Measurements from ENCODE around the gene RPP30.
A peak's percentile ranks its signal among the peaks of the same experiment; 100 is the strongest.
"Not testable (repeated sequence)": the region's sequence is repeated elsewhere in the genome, so short reads cannot be mapped to it uniquely, and the experiment has no call there.

Gene RPP30

DNA sequence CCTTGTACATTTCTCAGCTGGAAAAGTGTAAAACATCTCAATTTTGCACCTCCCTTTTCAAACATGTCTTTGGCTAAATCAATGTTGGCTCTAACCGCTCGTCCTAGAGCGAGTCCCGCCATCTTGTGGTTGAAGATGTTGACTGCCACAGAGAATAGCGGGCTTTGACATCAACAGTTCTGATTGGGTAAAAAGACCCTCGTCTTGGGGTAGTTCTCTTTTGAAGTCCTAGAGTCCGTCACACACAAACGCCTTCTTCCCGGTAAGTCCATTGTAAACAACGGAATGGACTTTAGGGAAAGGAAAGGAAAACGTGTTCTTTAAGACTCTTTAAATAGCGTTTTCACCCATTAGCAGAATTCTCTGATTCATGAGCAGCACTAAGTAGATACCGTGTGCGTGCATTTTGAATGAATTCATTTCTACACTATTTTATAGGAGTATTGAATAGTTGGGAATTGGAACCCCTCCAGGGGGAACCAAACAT is 452 bp upstream of the RPP30 start:
- DNase-seq (ENCODE audit: low read depth), result peak; percentile 41

DNA sequence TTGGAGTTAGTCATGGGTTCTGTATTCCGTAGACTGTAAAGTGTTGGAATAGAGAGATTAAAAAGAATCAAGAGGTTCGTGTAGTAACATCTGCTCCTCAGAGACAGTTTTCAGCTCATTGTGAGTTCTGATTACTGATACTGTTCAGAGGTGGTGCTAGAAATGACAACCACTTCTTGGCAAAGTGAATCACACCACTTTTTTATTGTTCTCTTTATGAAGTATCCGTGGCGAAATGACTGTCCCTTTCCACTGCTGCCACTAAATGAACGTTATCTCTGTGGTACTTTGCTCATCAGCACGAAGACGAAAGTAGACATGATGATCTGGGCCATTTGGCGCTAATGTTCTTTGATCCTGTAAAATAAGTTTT is 860 bp downstream of the RPP30 start:
- no peak for DNase-seq (ENCODE audit: low read depth)

GRCh38 chr10:90879062-90879461 is 7.3 kb downstream of the RPP30 start:
- no peak for DNase-seq (ENCODE audit: low read depth)

GRCh38 chr10:90880059-90880719 is 8.4 kb downstream of the RPP30 start:
- DNase-seq (ENCODE audit: low read depth), result not testable (repeated sequence)

- DNase-seq (ENCODE audit: low read depth), result no peak
Measured at GRCh38 chr10:90884431-90884830, 12.7 kb downstream of the RPP30 start.

- no peak for DNase-seq (ENCODE audit: low read depth)
Measured at GRCh38 chr10:90885176-90885575, 13.4 kb downstream of the RPP30 start.

- no peak for DNase-seq (ENCODE audit: low read depth)
Measured at GRCh38 chr10:90887555-90887954, 15.8 kb downstream of the RPP30 start.

DNA sequence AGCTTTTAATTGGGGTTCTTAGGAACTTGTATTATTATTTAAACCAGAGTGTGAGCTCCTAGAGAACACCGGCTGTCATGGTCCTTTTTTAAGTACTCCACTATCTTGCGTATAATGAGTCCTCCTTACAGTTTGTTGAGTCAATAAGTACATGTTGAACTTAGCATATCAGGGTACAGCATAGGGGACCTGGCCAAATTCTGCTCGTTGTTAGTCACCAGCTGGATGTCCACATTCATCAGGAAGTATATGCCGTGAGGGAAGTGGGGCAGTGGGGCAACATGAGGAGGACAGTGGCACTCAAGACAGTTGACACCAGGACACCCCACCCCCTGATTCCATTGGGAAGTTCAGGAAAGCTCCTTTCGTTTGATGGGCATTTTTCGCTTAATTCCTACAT is 16.6 kb downstream of the RPP30 start:
- DNase-seq (ENCODE audit: low read depth), result no peak

DNA sequence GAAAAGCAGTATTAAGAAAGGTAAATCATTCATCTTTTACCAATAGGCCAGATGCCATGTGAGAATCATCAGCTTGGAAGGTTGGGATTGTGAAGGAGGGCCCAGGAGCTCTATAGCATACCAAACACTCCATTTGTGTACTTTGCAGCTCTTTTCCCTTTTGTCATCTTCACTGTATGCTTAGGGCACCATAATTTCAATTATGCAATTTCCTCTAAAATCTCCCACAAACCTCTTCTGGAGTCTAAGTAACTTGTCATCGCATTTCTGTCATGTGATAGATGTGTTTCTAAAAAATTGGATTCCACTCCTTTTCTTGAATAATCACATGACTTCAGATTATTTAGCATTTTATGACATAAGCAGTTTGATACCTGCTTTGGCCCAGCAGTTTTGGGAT is 17.9 kb downstream of the RPP30 start:
- DNase-seq (ENCODE audit: low read depth), result no peak

DNA sequence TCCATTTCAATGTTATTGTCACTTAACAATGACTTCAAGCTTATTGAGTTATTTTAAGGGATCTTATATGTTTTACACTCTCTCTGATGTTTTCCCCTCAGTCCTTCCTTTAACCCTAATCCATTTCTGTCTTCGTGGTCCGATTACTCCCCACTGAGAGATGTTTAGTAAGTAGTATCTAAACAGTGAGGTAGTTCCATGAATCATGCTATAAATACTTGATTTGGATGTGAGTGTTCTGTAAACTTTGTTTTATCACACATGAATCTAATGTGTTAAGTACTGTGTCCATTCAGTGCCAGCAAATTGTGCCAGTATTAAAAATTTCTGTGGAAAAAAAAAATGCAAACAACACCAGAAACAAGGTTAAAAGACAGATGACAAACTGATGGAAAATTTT is 18.6 kb downstream of the RPP30 start:
- no peak for DNase-seq (ENCODE audit: low read depth)

GRCh38 chr10:90893190-90893589 is 21.4 kb downstream of the RPP30 start:
- no peak for DNase-seq (ENCODE audit: low read depth)

DNA sequence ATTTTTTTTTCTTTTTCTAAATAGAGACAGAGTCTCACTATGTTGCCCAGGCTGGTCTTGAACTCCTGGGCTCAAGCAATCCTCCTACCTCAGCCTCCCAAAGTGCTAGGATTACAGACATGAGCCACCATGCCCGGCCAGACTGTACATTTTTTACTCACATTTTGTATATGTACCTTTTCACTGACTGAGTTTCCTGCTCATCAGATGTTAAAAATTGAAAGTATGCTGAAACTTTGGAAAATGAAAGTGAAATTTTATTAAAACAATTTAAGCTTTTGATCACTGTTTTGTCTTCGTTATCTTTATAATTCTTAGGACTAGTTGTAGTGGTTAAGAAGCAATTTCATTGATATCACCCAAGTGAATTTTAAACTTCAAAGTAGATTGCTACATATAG is 25.1 kb downstream of the RPP30 start:
- DNase-seq (ENCODE audit: low read depth), result not testable (repeated sequence)

- DNase-seq (ENCODE audit: low read depth), result no peak
Measured at GRCh38 chr10:90905925-90906324, 34.2 kb downstream of the RPP30 start.

GRCh38 chr10:90906596-90906995 is 34.8 kb downstream of the RPP30 start:
- no peak for DNase-seq (ENCODE audit: low read depth)

DNA sequence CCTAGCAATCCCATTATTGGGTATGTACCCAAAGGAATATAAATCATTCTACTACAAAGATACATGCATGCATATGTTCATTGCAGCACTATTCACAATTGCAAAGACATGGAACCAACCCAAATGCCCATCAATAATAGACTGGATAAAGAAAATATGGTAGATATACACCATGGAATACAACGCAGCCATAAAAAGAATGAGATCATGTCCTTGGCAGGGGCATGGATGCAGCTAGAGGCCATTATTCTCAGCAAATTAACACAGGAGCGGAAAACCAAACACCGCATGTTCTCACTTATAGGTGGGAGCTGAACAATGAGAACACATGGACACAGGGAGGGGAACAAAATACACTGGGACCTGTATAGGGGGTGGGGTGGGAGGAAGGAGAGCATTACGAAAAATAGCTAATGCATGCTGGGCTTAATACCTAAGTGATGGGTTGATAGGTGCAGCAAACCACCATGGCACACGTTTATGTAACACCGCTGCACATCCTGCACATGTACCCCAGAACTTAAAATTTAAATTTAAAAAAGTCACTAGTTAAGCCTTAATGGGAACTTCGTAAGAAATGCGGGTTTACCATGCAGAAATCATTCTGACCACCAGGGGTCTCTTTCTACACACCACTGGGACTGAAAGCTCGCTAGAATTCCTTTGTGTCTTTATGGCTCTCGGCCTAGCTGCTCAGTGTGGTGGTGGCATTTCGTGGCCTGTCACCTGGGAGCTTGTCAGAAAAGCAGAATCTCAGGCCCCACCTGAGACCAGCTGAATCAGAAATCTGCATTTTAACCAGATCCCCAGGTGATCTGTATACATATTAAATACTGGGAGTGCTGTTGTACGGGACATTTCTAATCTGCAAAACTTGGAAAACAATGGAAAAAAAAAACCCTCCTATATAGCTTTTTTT is 39.6 kb downstream of the RPP30 start:
- no peak for DNase-seq (ENCODE audit: low read depth)

- no peak for DNase-seq (ENCODE audit: low read depth)
Measured at GRCh38 chr10:90912174-90912573, 40.4 kb downstream of the RPP30 start.

DNA sequence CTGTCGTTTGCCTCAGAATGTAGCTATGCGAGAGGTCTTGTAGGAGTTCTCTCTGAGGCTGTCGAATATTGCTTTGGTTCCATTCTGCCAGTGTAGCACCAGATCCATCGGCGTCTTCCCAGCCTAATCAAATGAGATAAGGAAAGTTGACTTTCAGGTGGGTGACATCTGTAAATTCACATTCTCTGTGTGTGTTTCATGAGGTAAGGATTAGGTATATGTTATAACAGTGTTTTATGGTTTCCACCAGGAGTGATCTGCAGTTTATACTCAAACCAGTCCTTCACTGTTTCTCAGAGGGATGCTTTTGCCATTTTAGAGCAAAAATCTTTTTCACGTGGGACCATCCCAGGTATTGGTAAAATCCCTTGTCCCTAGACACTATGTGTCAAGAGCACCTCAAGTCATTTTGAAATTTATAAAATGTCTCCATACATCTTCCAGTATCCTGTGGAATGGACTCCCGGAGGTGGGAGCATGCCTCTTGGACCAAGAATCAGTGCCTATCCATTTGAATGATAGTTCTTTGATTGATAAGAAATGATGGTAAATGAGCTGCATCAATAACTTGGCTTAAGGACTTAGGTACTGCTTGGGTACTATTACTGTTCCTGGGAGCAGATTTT is 41.2 kb downstream of the RPP30 start:
- DNase-seq (ENCODE audit: low read depth), result no peak

GRCh38 chr10:90913774-90914420 is 42.1 kb downstream of the RPP30 start:
- no peak for DNase-seq (ENCODE audit: low read depth)

GRCh38 chr10:90914992-90915765 is 43.4 kb downstream of the RPP30 start:
- DNase-seq (ENCODE audit: low read depth), result no peak

- DNase-seq (ENCODE audit: low read depth), result no peak
Measured at GRCh38 chr10:90915766-90916075, 43.9 kb downstream of the RPP30 start.

- no peak for DNase-seq (ENCODE audit: low read depth)
Measured at GRCh38 chr10:90916392-90917237, 44.8 kb downstream of the RPP30 start.
